Adipocyte (in vitro differentiated cells): Measurements from ENCODE around the gene TNS1.
A peak's percentile ranks its signal among the peaks of the same experiment; 100 is the strongest.
"Not testable (repeated sequence)": the region's sequence is repeated elsewhere in the genome, so short reads cannot be mapped to it uniquely, and the experiment has no call there.

Source experiments
- DNase-seq: peaks from one replicate; pipeline ENCODE4 v3.0.0-alpha.2; 2015; ENCODE audit warnings: low read depth
- H3K27me3 ChIP-seq: replicated peaks from 2 replicates; pipeline ENCODE4 v1.7.0; 2013; ENCODE audit warnings: mild to moderate bottlenecking, low read length, moderate library complexity; ENCODE audit not compliant: control insufficient read depth, insufficient read depth
- H3K36me3 ChIP-seq: 2 replicates; pipeline ENCODE4 v1.7.0; 2013; ENCODE audit warnings: low read length, mild to moderate bottlenecking, moderate library complexity; ENCODE audit not compliant: control insufficient read depth, insufficient read depth, severe bottlenecking
- H3K4me1 ChIP-seq: 2 replicates; pipeline ENCODE4 v1.7.0; 2013; ENCODE audit warnings: mild to moderate bottlenecking, low read length, moderate library complexity; ENCODE audit not compliant: control insufficient read depth, insufficient read depth
- H3K4me3 ChIP-seq: 2 replicates; pipeline ENCODE4 v1.7.0; 2013; ENCODE audit warnings: mild to moderate bottlenecking, low read length, moderate library complexity
- H3K9ac ChIP-seq: 2 replicates; pipeline ENCODE4 v1.7.0; 2013; ENCODE audit warnings: mild to moderate bottlenecking, low read length, moderate library complexity
- H3K9me3 ChIP-seq: 2 replicates; pipeline ENCODE4 v1.7.0; 2013; ENCODE audit warnings: mild to moderate bottlenecking, low read length, moderate library complexity; ENCODE audit not compliant: control insufficient read depth

Gene TNS1

GRCh38 chr2:218035463-218036100 is 32.8 kb upstream of the TNS1 start:
- Histone ChIP-seq H3K27me3 (peaks cover 12% of the 10 kb centered on the region), H3K9me3 (no peaks in the 10 kb centered on the region), H3K9ac (no peak overlapping the region), H3K4me1 (no peaks in the 10 kb centered on the region), H3K36me3 (no peaks in the 10 kb centered on the region), H3K4me3 (no peak overlapping the region)
- no peak for DNase-seq

- peak; percentile 84 for DNase-seq
- peak overlapping the region; percentile 69 for H3K4me3 ChIP-seq
These were observed 31.9 kb upstream of the TNS1 start for GRCh38 chr2:218034497-218035213.

GRCh38 chr2:218033590-218034496 is 31.0 kb upstream of the TNS1 start:
- DNase-seq: no peak
- Histone ChIP-seq H3K4me3 (no peak overlapping the region), H3K36me3 (no peaks in the 10 kb centered on the region), H3K9ac (peak overlapping the region; percentile 7), H3K9me3 (no peaks in the 10 kb centered on the region), H3K27me3 (peaks cover 6% of the 10 kb centered on the region), H3K4me1 (peaks cover 7% of the 10 kb centered on the region)

More at GRCh38 chr2:218034497-218035213, 31.9 kb upstream of the TNS1 start:
- not testable (repeated sequence) for H3K27me3 ChIP-seq, H3K9me3 ChIP-seq, H3K36me3 ChIP-seq, H3K4me1 ChIP-seq
- H3K9ac ChIP-seq: peak overlapping the region; percentile 7

- Histone ChIP-seq H3K9ac (no peak overlapping the region), H3K36me3 (no peaks in the 10 kb centered on the region), H3K27me3 (peaks cover 6% of the 10 kb centered on the region), H3K4me3 (no peak overlapping the region), H3K9me3 (no peaks in the 10 kb centered on the region), H3K4me1 (peaks cover 7% of the 10 kb centered on the region)
- no peak for DNase-seq
These were observed 30.4 kb upstream of the TNS1 start for GRCh38 chr2:218033208-218033589.

- H3K9ac ChIP-seq: no peak overlapping the region
- no peak for DNase-seq
These were observed 29.8 kb upstream of the TNS1 start for GRCh38 chr2:218032336-218033171.

GRCh38 chr2:218031771-218032257 is 29.0 kb upstream of the TNS1 start:
- Histone ChIP-seq H3K9ac (no peak overlapping the region), H3K27me3 (no peaks in the 10 kb centered on the region), H3K9me3 (no peaks in the 10 kb centered on the region), H3K4me1 (peaks cover 7% of the 10 kb centered on the region), H3K36me3 (no peaks in the 10 kb centered on the region), H3K4me3 (no peak overlapping the region)
- DNase-seq: no peak

More at GRCh38 chr2:218032336-218033171, 29.8 kb upstream of the TNS1 start:
- peaks cover 4% of the 10 kb centered on the region for H3K27me3 ChIP-seq
- H3K4me1 ChIP-seq: peaks cover 7% of the 10 kb centered on the region
- no peak overlapping the region for H3K4me3 ChIP-seq
- H3K9me3 ChIP-seq: no peaks in the 10 kb centered on the region
- H3K36me3 ChIP-seq: no peaks in the 10 kb centered on the region

GRCh38 chr2:218031261-218031660 is 28.5 kb upstream of the TNS1 start:
- H3K4me3 ChIP-seq: no peak overlapping the region
- H3K9me3 ChIP-seq: no peaks in the 10 kb centered on the region
- peaks cover 7% of the 10 kb centered on the region for H3K4me1 ChIP-seq
- H3K27me3 ChIP-seq: no peaks in the 10 kb centered on the region
- H3K9ac ChIP-seq: no peak overlapping the region
- DNase-seq: no peak
- no peaks in the 10 kb centered on the region for H3K36me3 ChIP-seq

- Histone ChIP-seq H3K4me3 (no peak overlapping the region), H3K36me3 (no peaks in the 10 kb centered on the region), H3K9me3 (no peaks in the 10 kb centered on the region), H3K27me3 (no peaks in the 10 kb centered on the region), H3K4me1 (peaks cover 7% of the 10 kb centered on the region), H3K9ac (no peak overlapping the region)
- DNase-seq: no peak
These were observed 27.8 kb upstream of the TNS1 start for GRCh38 chr2:218030409-218031195.

- no peak for DNase-seq
- H3K4me3 ChIP-seq: no peak overlapping the region
- no peaks in the 10 kb centered on the region for H3K36me3 ChIP-seq
- H3K9me3 ChIP-seq: no peaks in the 10 kb centered on the region
- no peaks in the 10 kb centered on the region for H3K27me3 ChIP-seq
- no peak overlapping the region for H3K9ac ChIP-seq
- peaks cover 7% of the 10 kb centered on the region for H3K4me1 ChIP-seq
These were observed 26.9 kb upstream of the TNS1 start for GRCh38 chr2:218029366-218030360.
